GM10266 (cell line): ENCODE measurements around the gene RASA2.

Experiments used
- DNase-seq: peaks from one replicate; pipeline ENCODE4 v3.0.0; 2012; ENCODE audit errors: extremely low spot score
- CTCF ChIP-seq: IDR thresholded peaks from 2 replicates; pipeline ENCODE4 v1.5.1; 2012; ENCODE audit warnings: mild to moderate bottlenecking, low read depth; ENCODE audit not compliant: control insufficient read depth, insufficient read depth; ENCODE audit errors: missing control alignments

RASA2 gene

GRCh38 chr3:141537856-141538255 lies 51.0 kb downstream of the RASA2 start:
- no peak for TF ChIP-seq CTCF
- DNase-seq: no peak

- no peak for DNase-seq
- no peak for TF ChIP-seq CTCF
Observed at GRCh38 chr3:141538568-141539240, 51.9 kb downstream of the RASA2 start.

- no peak for TF ChIP-seq CTCF
- DNase-seq: no peak
Observed at GRCh38 chr3:141539431-141540187, 52.8 kb downstream of the RASA2 start.

- TF ChIP-seq CTCF: no peak
- DNase-seq: no peak
Observed at GRCh38 chr3:141540531-141540930, 53.7 kb downstream of the RASA2 start.

- no peak for DNase-seq
Observed at GRCh38 chr3:141542202-141542969, 55.6 kb downstream of the RASA2 start.

GRCh38 chr3:141542989-141543388 lies 56.2 kb downstream of the RASA2 start:
- no peak for DNase-seq
- TF ChIP-seq CTCF: no peak

More at GRCh38 chr3:141542202-141542969, 55.6 kb downstream of the RASA2 start:
- no peak for TF ChIP-seq CTCF
